ENCODE measurements around the gene BAX. TPM values are rescaled to one million over a fixed set of nuclear protein-coding genes. Genes with fewer than 3 reads are reported as not detected.

Gene BAX
- total and polyA plus RNA-seq, 9 of the 15 experiments (the other 6 are each of a cell fraction or from before 2014, with no cell fraction given) = 3.2 to 95.4 (median 44.5) TPM

- TF ChIP-seq ARID3B (CRISPR knock-in tag; IDR thresholded peaks at IDR 0.05; ENCODE audit: borderline replicate concordance) (no peak), SIN3A (IDR thresholded peaks at IDR 0.05; ENCODE audit: borderline replicate concordance in 2 of 2, control insufficient read depth in 1 of 2, low read depth in 2 of 2, low read length in 2 of 2) (peak; percentile 87 to 90; a peak in 3 of 4 replicates), HDGF (IDR thresholded peaks at IDR 0.05) (peak; percentile 98), NCOR1 (IDR thresholded peaks at IDR 0.05) (peak; percentile 50), PTRF (tag; IDR thresholded peaks at IDR 0.05) (no peak), TARDBP (IDR thresholded peaks at IDR 0.05) (no peak), DNMT1 (IDR thresholded peaks at IDR 0.05) (no peak), SMC3 (conservative IDR thresholded peaks at IDR 0.05; ENCODE audit: insufficient read depth, low read depth, low read length) (no peak), STAG1 (CRISPR knock-in tag; IDR thresholded peaks at IDR 0.05; ENCODE audit: borderline replicate concordance) (no peak), BRF2 (IDR thresholded peaks at IDR 0.05; ENCODE audit: borderline replicate concordance, insufficient read depth, insufficient read length) (no peak), ZBTB8A (IDR thresholded peaks at IDR 0.05; ENCODE audit: partially characterized antibody) (no peak), ZEB2 (IDR thresholded peaks at IDR 0.05) (peak; percentile 59), EP300 (IDR thresholded peaks at IDR 0.05; ENCODE audit: low read length) (peak; percentile 54)
- TF ChIP-seq, protein P1, sequence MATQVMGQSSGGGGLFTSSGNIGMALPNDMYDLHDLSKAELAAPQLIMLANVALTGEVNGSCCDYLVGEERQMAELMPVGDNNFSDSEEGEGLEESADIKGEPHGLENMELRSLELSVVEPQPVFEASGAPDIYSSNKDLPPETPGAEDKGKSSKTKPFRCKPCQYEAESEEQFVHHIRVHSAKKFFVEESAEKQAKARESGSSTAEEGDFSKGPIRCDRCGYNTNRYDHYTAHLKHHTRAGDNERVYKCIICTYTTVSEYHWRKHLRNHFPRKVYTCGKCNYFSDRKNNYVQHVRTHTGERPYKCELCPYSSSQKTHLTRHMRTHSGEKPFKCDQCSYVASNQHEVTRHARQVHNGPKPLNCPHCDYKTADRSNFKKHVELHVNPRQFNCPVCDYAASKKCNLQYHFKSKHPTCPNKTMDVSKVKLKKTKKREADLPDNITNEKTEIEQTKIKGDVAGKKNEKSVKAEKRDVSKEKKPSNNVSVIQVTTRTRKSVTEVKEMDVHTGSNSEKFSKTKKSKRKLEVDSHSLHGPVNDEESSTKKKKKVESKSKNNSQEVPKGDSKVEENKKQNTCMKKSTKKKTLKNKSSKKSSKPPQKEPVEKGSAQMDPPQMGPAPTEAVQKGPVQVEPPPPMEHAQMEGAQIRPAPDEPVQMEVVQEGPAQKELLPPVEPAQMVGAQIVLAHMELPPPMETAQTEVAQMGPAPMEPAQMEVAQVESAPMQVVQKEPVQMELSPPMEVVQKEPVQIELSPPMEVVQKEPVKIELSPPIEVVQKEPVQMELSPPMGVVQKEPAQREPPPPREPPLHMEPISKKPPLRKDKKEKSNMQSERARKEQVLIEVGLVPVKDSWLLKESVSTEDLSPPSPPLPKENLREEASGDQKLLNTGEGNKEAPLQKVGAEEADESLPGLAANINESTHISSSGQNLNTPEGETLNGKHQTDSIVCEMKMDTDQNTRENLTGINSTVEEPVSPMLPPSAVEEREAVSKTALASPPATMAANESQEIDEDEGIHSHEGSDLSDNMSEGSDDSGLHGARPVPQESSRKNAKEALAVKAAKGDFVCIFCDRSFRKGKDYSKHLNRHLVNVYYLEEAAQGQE (IDR thresholded peaks at IDR 0.05; ENCODE audit: borderline replicate concordance) = peak; percentile 8; the same call in 1 of the 2 replicates
- TF ChIP-seq, protein P1 (CRISPR knock-in tag; IDR thresholded peaks at IDR 0.05; ENCODE audit: low read depth) = no peak; the same call in none of the 2 replicates
- TF ChIP-seq, protein P2, sequence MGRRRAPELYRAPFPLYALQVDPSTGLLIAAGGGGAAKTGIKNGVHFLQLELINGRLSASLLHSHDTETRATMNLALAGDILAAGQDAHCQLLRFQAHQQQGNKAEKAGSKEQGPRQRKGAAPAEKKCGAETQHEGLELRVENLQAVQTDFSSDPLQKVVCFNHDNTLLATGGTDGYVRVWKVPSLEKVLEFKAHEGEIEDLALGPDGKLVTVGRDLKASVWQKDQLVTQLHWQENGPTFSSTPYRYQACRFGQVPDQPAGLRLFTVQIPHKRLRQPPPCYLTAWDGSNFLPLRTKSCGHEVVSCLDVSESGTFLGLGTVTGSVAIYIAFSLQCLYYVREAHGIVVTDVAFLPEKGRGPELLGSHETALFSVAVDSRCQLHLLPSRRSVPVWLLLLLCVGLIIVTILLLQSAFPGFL (CRISPR knock-in tag; IDR thresholded peaks at IDR 0.05) = no peak
These were observed 7.6 kb downstream of the BAX start (continued) for GRCh38 chr19:48962029-48962848.
